ENCODE data around the gene SLC37A3.
A peak's percentile ranks its signal among the peaks of the same experiment; 100 is the strongest.
"Not testable (repeated sequence)": the region's sequence is repeated elsewhere in the genome, so short reads cannot be mapped to it uniquely, and the experiment has no call there.

The SLC37A3 gene, protein sequence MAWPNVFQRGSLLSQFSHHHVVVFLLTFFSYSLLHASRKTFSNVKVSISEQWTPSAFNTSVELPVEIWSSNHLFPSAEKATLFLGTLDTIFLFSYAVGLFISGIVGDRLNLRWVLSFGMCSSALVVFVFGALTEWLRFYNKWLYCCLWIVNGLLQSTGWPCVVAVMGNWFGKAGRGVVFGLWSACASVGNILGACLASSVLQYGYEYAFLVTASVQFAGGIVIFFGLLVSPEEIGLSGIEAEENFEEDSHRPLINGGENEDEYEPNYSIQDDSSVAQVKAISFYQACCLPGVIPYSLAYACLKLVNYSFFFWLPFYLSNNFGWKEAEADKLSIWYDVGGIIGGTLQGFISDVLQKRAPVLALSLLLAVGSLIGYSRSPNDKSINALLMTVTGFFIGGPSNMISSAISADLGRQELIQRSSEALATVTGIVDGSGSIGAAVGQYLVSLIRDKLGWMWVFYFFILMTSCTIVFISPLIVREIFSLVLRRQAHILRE

DNA sequence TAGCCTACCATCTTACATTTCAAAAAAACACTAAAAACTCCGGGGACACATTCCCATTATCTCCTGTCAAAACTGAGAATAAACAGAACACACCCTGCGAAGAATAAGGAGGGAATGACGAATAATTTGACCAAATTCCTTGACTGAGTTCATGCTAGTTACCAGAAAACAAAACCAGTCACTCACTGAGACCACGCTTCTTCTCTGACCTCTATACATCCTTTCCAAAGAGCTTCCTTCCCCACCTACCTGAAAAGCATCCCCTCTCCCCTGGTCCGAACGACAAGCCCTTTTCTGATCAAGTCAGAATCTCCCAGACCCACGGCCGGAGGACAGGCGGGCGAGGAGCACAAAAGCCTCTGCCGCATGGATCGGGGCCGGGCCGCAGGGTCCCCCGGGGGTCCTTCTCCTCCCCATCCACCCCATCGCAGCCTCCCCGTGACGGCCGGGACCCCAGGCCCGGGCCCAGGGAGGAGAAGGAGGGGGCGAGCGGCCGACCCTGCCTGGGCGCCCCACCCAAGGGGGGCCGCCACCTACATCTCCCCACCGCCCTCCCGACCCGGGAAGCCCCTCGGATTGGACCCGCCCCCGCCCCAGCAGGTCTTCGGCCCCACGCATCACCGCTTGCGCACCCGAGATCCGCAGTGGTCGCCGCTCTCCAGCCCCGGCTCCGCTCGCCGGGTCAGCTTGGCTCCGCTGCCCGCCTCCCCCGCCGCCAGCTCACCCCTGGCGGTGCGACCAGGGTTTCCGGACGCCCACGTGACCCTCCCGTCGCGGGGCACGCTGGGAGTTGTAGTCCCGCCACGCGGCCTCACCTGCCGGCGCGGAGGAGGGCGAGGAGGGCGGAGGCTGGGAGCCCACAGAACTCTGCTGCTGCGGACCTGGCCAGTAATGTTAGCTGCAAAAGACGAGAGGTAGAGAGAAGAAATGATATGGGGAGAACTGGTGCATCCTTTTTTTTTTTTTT lies at the start of gene SLC37A3:
SLC37A3 (minus strand) TSS at position 747 of the 967 bp plus-strand sequence. CDS start 16,004 bp downstream, outside the sequence.
- peak in 1 of 2 donors; percentile 25 for DNase-seq

DNA sequence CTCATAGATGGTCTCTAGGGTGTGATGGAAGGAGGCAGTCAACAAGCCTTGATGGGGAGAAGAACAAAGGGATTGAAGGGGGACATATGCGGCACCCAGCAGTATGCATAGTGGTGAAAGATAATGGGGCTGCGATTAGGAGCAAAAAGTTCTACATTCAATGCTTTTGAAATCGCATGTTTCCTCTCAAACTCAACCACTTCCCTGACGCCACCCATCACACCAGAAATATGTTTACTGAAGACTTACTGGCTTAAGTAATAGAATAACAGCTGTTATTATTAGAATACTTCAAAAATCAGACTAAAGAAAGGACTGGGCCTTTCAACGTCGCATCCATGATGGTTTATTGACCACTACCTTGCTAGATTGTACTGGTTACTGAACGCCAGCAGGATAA lies 49.5 kb upstream of the SLC37A3 start:
- DNase-seq = no peak

DNA sequence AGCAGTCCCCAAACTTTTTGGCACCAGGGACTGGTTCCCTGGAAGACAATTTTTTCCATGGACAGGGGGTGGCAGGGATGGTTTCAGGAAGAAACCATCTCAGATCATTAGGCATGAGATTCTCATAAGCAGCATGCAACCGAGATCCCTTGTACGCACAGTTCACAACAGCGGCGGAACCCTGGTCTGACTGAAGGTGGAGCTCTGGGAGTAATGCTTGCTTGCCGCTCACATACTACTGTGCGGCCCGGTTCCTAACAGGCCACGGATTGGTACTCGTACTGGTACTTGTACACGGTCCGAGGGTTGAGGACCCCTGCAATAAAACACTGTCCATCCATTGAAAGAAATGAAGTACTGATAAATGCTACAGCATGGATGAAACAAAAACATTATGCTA lies 48.1 kb upstream of the SLC37A3 start:
- no peak for DNase-seq

DNA sequence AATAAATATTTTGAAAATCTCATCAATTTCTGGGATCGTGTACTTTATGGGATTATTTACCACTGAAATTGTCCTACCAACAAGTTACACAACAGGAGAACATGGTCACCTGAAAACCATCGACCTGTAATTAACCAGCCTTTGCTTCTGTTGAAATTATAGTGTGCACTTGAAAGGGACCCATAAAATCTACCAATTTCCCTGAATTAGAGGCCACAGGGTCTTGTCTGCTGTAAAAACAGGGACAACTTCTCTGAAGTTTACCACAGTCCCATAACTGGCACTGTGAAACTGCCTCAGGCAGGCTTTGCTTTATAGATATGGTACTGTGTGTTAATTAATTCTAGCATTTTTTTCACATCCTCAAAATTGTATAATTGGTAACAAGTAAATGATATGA lies 43.2 kb upstream of the SLC37A3 start:
- DNase-seq = no peak

DNA sequence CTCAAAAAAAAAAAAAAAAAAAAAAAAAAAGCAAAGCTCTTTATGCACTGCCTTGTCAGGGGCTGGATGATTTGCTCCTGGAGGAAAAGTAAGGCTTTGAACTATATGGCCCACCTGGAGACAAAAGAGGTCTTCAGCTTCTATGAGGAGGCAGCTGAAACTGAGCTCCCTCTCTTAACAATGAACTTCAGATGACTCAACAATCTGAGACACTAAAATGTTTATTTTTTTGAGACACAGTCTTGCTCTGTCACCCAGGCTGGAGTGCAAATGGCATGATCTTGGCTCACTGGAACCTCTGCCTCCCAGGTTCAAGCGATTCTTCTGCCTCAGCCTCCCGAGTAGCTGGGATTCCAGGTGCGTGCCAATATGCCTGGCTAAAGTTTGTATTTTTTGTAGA lies 42.3 kb upstream of the SLC37A3 start:
- no peak for DNase-seq

DNA sequence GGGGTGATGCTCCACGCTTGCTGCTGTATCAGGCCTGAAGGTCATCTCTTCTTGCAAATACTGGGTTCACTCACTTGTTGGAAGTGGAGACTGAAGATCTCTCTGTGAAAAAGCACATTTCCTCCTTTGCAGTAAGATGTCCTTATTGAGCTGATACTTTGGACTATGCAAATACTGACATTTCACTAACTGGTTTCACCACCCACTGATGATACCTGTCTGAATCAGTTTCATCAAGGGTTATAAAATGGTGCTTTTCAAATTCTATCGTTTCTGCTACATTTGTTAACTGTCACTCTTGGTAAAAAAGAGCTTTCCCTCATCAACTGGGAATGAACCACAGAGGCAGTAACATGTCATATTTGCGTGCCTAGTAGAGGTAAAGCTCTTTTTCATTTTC lies 41.0 kb upstream of the SLC37A3 start:
- no peak for DNase-seq

DNA sequence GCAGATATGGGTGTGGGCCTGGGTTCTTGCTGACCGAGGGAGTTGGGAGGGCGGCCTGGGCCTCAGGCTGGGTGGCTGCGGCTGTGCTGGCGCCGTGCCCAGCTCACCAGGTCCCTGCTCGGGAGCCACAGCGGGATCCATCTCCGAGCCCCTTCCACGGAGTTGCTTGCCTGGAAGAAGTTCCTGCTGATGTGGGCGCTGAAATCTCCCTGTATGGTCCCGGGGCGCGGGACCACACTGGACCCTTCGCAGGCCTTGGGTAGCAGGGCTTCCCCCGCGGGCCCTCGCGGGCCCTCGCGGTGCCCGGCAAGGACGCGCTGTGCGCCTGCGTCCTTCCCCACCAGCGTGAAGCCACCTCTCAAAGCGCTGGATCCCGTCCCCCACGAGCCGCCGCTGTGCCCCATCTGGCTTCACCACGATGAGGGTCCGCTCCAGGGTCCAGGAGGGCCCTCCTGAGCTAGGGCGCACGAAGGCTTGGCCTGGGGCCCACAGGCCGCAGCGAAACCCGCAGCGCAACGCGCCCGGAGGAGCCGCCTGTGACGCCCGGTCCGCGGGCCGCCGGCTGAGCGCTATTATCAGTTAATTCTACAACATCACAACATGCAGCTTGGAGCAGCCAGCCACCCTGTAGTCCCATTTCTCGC lies 37.0 kb upstream of the SLC37A3 start:
- DNase-seq = no peak

DNA sequence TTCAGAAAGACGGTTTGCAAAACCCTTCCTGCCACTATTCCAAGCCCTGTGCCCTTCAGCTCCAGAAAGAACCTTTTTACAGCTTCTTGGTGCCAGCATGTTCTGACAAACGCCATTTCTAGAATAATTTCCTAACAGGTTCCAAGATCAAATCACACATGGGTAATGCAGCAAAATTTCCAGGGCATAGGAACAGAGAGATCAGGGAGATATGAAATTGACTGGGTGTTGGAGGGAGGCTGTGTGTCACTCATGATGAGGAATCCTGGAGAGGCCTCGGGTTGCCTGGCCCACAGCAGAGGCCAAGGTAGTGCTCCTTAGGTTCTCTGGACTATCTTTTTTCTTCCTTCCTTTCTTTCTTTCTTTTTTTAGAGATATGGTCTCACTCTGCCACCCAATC lies 35.1 kb upstream of the SLC37A3 start:
- DNase-seq = no peak

DNA sequence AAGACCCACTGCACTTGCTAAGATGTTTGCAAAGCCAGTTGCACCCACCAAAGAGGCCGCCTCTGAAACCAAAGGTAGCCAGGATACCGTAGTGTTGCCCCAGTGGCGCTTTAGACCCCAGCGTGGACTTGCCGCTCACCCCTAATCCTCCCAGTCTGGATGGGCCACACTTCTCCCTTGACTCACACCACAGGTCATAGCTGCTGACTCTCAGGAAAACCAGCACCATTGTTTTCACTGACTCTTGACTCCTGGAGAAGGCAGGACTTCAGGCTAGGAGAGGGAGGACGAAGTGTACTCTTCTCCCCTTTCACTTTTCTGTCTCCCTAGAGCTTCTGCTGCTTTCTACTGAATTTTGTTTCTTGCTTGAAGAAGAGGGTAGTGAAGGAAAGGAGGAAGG lies 27.8 kb upstream of the SLC37A3 start:
- DNase-seq = no peak

DNA sequence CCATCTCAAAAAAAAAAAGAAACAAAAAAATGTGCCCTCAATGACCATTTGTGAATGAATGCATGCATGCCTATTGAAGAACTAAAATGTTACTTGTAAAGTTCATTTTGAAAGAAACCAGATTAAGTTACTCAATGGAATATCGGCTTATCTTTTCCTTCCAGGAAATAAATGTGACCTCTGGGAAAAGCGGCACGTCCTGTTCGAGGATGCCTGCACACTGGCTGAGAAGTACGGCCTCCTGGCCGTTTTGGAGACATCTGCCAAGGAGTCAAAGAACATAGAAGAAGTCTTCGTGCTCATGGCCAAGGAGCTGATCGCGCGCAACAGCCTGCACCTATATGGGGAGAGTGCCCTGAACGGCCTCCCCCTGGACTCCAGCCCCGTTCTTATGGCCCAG lies 27.4 kb upstream of the SLC37A3 start:
- no peak for DNase-seq

DNA sequence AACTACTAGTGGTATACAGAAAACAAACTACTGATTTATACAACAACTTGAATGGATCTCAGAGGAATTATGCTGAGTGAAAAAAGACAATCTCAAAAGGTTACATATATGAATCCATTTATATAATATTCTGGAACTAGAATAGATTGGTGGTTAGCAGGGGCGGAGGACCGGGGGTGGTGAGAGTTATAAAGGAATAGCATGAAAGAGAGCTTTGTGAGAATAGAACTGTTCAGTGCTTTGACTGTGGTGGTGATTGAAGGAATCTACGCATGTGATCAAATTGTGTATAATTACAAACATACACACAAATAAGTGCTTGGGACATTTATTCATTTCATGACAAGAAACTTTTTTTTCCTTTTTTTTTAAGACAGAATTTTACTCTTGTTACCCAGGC lies 25.2 kb upstream of the SLC37A3 start:
- no peak for DNase-seq

DNA sequence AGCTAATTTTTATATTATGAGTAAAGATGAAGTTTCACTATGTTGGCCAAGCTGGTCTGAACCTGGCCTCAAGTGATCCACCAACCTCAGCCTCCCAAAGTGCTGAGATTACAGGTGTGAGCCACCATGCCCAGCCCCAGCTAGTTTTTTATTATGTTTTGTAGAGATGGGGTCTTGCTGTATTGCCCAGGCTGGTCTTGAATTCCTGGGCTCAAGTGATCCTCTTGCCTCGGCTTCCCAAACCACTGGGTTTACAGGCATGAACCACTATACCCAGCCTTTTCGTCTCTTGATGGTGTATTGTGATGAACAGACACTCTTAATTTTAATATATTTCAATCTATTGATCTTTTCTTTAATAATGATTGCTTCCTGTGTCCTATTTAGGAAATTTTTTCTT lies 23.2 kb upstream of the SLC37A3 start:
- no peak for DNase-seq

DNA sequence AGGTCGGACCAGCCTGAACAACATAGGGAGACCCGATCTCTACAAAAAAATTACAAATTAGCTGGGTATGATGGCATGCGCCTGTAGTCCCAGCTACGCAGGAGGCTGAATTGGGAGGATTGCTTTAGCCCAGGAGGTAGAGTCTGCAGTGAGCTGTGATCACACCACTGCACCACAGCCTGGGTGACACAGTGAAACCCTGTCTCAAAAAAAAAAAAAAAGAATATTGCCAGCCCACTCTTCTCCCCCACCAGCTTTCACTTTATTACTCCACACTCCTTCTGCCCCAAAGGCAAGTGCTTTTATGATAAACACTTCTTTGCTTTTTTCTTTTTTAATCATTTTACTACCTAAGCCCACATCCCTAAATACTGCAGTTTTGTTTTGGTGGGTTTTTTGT lies 20.3 kb upstream of the SLC37A3 start:
- DNase-seq = no peak

DNA sequence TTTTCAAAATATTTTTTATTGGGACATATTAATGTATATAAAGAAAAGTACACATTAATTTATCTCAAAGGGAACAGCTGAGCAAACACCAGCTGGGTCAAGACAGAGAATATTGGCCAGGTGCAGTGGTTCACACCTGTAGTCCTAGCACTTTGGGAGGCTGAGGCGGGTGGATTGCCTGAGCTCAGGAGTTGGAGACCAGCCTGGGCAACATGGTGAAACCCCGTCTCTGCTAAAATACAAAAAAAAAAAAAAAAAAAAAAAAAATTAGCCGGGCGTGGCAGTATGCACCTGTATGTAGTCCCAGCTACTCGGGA lies 19.8 kb upstream of the SLC37A3 start:
- DNase-seq = not testable (repeated sequence)

DNA sequence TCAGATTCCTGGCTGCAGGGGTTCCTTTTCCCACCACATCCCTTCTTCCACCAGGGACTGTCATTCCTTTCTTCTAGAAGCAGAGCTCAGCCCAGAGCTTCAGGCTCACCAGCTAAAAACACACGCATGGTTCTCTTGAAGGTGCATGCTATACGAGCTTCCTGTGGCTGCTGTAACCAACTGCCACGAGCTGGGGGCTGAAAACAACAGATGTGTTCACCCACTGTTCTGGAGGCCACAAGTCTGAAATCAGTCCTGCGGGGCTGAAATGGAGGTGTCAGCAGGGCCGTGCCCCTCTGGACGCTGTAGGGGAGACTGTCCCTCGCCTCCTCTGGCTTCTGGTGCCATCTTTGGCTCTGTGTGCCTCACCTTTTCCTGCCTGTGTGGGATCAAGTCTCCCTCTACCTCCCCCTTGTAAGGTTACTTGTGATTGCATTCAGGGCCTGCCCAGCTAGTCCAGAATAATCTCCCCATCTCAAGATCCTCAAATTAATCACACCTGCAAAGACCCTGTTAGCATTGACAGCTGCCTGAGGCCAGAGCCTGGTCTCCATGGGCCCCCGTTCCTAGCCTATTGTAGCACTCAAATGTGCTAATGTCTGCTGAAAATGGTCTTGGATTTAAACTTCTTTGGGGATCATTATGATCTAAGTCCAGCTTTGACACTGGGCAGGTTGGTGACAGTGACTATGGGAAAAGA lies 19.3 kb upstream of the SLC37A3 start:
- no peak for DNase-seq

DNA sequence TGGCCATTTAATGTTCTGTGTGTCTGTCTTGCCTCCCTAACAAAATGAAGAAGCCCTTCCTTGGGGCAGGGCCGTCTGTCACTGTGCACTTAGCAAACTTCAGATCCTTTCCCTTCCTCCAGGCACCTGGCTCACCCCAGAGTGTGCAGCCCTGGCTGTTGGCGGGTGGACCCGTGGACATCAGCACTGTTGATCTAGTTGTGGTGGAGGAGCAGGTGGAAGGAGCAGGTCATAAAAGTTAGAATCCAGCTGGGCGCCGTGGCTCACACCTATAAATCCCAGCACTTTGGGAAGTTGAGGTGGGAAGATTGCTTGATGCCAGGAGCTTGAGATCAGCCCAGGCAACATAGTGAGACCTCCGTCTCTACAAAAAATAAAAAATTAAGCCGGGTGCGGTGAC lies 18.2 kb upstream of the SLC37A3 start:
- DNase-seq = no peak

DNA sequence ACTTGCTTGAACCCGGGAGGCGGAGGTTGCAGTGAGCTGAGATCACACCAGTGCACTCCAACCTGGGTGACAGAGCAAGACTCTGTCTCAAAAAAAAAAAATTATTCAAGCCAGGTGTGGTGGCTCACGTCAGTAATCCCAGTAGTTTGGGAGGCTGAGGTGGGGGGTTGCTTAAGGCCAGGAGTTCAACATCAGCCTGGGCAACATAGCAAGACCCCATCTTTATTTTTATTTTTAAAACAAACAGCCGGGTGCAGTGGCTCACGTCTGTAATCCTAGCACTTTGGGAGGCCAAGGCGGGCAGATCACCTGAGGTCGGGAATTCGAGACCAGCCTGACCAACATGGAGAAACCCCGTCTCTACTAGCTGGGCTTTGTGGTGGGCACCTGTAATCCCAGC lies 17.5 kb upstream of the SLC37A3 start:
- DNase-seq = not testable (repeated sequence)

DNA sequence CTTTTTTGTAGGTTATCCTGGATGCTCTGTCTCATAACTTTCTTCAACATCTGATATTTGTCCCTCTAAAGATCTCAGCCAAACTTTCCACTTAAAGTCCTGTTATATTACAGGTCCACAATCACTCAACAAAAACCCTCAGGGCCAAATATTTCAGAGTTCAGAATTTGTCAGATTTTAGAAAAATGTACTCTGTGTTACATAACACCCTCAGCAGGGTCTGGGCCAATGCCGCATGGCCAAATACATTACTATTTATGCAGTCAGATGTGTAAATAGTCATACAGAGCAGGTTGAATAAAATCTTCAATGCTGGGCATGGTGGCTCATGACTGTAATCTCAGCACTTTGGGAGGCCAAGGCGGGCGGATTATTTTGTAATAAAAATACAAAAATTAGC lies 17.0 kb upstream of the SLC37A3 start:
- no peak for DNase-seq

DNA sequence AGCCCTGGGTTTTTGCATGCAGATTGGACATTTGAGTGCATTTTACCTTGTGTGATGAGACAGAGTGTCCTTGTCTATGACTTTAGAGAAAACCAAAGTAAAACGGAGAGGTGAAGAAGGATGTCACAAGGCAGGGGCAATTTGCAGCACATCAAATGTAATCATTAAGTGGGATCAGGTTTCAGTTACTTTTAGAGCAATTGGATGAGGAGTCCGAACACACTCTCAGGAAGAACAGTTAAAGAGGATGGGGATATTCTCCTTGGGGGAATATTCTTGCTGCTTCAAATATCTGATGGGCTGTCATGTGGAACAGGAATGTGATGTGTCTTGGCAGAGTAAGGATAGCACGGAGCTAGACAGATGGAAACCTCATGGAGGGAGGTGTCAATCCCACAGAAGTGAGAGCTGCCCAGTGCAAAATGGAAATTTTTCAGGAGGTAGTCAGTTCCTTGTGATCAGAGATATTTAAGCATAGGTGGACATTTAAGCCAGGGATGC lies 6.3 kb upstream of the SLC37A3 start:
- DNase-seq = no peak

DNA sequence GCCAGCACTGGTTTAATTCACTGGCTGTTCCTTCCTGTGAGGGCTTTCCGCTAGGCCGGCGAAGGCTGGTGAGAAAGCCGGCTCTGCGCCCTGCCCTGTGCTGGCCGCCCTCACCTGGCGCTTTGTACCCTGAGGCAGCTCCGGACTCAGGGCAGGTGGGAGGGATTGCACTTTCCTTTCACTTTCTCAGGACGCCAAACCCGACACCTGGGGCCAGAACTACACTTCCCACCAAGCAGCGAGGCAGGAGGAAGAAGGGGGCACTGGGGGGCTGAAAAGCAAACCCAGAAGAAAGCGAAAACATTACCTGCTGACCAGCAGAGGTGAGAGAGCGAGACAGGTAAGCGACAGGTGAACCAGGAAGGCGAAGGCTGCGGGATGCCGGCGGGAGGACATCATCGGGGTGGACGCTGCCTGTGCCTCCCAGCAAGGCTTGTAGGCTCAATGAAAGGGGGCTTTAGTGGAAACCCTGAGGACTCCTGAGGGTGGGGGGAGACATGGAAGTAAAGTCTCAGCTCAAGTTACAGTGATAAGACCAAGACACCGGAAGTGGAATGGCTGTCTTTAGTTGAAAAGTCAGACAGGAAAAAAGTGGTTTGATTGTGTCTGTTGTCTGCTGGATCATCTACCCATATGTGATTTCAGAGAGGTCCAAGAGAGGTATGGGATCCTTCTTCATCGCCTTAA lies 5.7 kb upstream of the SLC37A3 start, which contains the start of gene RAB19:
RAB19 (plus strand) TSS at position 181 of the 687 bp plus-strand sequence. CDS start 3,589 bp downstream, outside the sequence.
- no peak for DNase-seq

DNA sequence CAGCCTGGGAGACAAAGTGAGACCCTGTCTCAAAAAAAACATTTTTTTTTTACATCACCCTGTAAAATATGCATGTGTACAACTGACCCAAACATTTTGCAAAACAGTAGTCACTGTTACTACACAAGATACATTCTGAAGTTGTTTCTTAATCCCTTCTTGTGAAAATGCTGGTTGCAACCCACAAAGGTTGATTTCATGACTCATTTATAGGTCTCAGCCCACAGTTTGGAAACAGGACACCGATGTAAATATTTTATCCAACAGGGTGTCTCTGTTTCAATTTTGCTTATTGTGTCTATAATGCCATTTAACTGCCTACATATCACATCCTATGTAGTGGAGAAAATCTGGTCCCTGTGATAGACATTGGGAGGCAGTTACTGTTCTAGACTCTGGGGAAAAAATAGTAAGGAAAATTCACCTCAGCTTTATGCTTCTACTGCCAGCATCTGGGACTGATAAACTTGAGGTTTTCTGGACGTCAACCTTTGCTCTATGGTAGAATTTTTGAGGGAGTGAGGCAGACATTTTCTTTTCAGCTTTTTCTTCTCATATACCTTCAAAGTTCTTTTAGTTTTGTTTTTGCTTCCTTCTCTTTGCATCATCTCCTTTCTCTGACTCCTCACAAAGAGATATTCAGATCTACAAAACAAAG lies 4.0 kb upstream of the SLC37A3 start:
- DNase-seq = no peak
